Measurements from ENCODE around the gene C20orf204. TPM values are rescaled to one million over a fixed set of nuclear protein-coding genes. Genes with fewer than 3 reads are reported as not detected.

C20orf204 gene, protein sequence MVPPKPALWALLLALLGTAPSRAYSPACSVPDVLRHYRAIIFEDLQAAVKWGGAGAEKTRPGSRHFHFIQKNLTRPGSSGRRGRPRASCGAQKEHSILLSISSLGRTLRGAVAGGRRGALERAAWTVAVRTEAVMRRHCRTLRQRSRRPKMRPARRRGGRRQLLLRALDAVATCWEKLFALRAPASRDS
- total RNA-seq: 1 to 10 TPM in 1 of 4 donors, under 1 TPM in 3; 0.17 to 1.6 (median 0.32) TPM

DNA sequence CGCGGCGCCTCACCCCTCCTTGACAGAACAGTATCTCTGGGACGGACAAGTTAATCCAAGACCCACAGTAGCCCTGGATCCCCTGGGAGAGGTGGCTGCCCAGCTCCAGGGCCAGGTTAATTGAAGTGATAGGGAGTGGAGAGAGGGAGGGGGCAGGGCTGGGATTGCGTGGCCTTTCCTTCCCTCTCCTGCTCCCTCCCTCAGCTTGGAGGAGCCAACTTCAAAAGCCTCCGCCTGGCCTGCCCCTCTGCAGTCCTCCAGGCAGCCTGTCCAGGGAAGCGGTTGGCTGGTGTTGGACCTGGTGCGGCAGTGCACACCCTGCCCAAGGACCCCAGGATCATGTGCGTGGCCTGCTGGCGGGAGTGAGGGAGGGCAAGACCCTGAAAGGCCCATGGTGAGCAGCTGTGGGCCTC, at the start of gene C20orf204:
C20orf204 (plus strand) TSS at position 250 of the 413 bp plus-strand sequence; CDS start at position 392, 142 bp downstream.
- H3K27me3 ChIP-seq: peaks cover 3 to 59% (median 45%) of the 10 kb centered on the region in 4 donors
- no peak for DNase-seq (ENCODE audit: extremely low spot score)
- peaks cover 18 to 49% (median 44%) of the 10 kb centered on the region in 4 donors for H3K36me3 ChIP-seq
- no peak within 1 kb of the TSS for H3K4me3 ChIP-seq
- no peak for TF ChIP-seq POLR2A (IDR thresholded peaks at IDR 0.05; ENCODE audit: low read depth)
- TF ChIP-seq, protein P1, sequence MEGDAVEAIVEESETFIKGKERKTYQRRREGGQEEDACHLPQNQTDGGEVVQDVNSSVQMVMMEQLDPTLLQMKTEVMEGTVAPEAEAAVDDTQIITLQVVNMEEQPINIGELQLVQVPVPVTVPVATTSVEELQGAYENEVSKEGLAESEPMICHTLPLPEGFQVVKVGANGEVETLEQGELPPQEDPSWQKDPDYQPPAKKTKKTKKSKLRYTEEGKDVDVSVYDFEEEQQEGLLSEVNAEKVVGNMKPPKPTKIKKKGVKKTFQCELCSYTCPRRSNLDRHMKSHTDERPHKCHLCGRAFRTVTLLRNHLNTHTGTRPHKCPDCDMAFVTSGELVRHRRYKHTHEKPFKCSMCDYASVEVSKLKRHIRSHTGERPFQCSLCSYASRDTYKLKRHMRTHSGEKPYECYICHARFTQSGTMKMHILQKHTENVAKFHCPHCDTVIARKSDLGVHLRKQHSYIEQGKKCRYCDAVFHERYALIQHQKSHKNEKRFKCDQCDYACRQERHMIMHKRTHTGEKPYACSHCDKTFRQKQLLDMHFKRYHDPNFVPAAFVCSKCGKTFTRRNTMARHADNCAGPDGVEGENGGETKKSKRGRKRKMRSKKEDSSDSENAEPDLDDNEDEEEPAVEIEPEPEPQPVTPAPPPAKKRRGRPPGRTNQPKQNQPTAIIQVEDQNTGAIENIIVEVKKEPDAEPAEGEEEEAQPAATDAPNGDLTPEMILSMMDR (IDR thresholded peaks at IDR 0.05): no peak
- TF ChIP-seq POLR2AphosphoS5 (IDR thresholded peaks at IDR 0.05): no peak
- no peak for TF ChIP-seq EP300 (IDR thresholded peaks at IDR 0.05)
- no peaks in the 10 kb centered on the region for H3K9me3 ChIP-seq
- WGBS: 40% methylated on average over 1 of the region's 10 CpGs
- intact Hi-C loops (cut with DNase I): no loop called here
- peaks cover 25 to 39% (median 36%) of the 10 kb centered on the region in 4 donors for H3K4me1 ChIP-seq
- H3K27ac ChIP-seq (replicated peaks in 1 of 4): no peak within 1 kb of the TSS

DNA sequence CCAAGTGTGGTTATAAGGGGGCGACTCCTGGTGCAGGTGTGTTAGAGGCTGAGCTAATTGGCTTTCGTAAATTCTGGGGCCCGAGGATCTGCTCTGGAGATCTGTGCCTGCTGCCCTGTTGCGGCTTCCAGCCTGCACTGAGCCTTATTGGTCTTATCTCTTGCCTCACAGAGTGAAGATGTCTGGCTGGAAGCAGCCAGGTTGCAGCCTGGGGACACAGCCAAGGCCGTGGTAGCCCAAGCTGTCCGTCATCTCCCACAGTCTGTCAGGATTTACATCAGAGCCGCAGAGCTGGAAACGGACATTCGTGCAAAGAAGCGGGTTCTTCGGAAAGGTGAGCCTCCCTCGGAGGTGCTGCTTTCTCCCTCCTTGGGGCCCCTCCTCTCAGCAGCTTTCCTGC, 35.1 kb upstream of the C20orf204 start:
- 97% methylated on average over 5 of the region's 12 CpGs for WGBS
- no peak for DNase-seq (ENCODE audit: extremely low spot score)
- intact Hi-C loops (cut with DNase I): no loop called here
- H3K36me3 ChIP-seq: peaks cover 76 to 100% (median 98%) of the 10 kb centered on the region in 4 donors
- H3K4me1 ChIP-seq: peaks cover 4 to 19% (median 10%) of the 10 kb centered on the region in 4 donors
- TF ChIP-seq, protein P1 (IDR thresholded peaks at IDR 0.05): no peak
- TF ChIP-seq POLR2AphosphoS5 (IDR thresholded peaks at IDR 0.05): no peak
- TF ChIP-seq EP300 (IDR thresholded peaks at IDR 0.05): no peak
- no peak for TF ChIP-seq POLR2A (IDR thresholded peaks at IDR 0.05; ENCODE audit: low read depth)
- H3K27ac ChIP-seq (replicated peaks in 1 of 4): peak overlapping the region in 2 of 4 donors; percentile 16 to 42
- no peaks in the 10 kb centered on the region for H3K9me3 ChIP-seq
- no peaks in the 10 kb centered on the region for H3K27me3 ChIP-seq
- H3K4me3 ChIP-seq: no peak overlapping the region

DNA sequence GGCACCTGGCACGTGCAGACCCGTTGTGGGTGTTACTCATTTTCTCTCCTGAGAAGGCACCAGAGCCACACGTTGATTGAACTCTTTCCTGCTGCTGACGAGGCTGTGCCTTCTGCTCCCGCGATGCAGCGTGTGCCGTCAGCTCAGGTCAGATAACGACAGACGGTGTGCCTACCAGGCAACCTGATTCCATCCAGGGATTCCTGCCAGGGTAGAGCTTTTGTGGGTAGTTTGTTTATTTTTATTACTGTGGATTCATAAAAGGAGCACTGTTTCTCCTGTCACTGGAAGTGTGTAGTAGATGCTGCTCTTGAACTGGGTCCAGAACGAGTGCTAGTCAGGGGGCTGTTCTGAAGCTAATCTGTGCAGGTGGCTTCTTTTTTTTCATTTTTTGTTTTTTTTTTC, 34.4 kb upstream of the C20orf204 start:
- Histone ChIP-seq H3K4me3 (no peak overlapping the region), H3K9me3 (no peaks in the 10 kb centered on the region), H3K36me3 (peaks cover 69 to 99% (median 98%) of the 10 kb centered on the region in 4 donors), H3K4me1 (peaks cover 4 to 21% (median 10%) of the 10 kb centered on the region in 4 donors), H3K27me3 (no peaks in the 10 kb centered on the region), H3K27ac (replicated peaks in 1 of 4) (peak overlapping the region in 2 of 4 donors; percentile 16 to 42)
- DNase-seq (ENCODE audit: extremely low spot score): no peak
- intact Hi-C loops (cut with DNase I): no loop called here
- WGBS: 43% methylated on average over 11 of the region's 11 CpGs
- no peak for TF ChIP-seq POLR2AphosphoS5 (IDR thresholded peaks at IDR 0.05)
- no peak for TF ChIP-seq POLR2A (IDR thresholded peaks at IDR 0.05; ENCODE audit: low read depth)
- TF ChIP-seq EP300 (IDR thresholded peaks at IDR 0.05): no peak
- TF ChIP-seq, protein P1 (IDR thresholded peaks at IDR 0.05): no peak

DNA sequence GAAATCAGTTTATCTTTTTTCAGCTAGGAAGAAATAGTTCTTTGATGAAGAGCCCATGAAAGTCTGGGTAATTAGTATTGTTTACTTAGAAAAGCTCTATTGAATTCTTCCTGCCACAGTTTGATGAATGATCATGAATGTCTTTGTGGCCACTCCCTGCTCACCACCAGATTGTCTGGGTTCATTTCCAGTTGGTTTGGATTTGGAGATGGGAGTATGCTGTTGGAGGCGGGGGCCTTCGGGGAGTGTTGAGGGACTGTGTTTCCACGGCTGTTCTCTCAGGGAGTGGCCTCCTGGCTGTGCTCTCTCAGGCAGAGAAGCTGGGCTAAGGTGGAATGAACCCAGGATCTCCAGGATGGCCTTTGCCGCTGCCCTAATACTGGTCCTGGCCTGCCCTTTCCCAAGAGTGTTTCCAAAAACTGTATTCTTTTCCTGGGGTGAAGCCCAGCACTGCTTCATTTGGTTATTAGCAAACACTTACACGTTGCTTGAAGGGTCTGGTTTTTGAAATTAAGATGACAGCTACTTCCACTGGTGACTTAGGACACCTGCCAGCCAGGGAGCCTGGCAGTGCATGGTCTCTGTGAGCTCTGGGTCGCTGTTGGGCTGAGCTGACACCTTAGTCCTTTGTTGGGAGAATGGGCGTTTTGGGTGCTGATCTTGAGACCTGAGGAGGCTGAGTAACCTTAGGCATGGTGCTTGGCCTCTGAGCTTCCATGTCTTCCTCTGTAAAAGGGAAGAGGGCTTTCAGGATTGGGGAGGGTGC, 31.8 kb upstream of the C20orf204 start:
- H3K27ac ChIP-seq (replicated peaks in 1 of 4): no peak overlapping the region
- no peaks in the 10 kb centered on the region for H3K9me3 ChIP-seq
- H3K36me3 ChIP-seq: peaks cover 45 to 98% (median 95%) of the 10 kb centered on the region in 4 donors
- no peaks in the 10 kb centered on the region for H3K27me3 ChIP-seq
- TF ChIP-seq POLR2AphosphoS5 (IDR thresholded peaks at IDR 0.05) (no peak), EP300 (IDR thresholded peaks at IDR 0.05) (no peak), POLR2A (IDR thresholded peaks at IDR 0.05; ENCODE audit: low read depth) (no peak)
- TF ChIP-seq, protein P1 (IDR thresholded peaks at IDR 0.05): no peak
- WGBS: 77% methylated on average over 6 of the region's 7 CpGs
- intact Hi-C loops (cut with DNase I): no loop called here
- no peak overlapping the region for H3K4me3 ChIP-seq
- DNase-seq (ENCODE audit: extremely low spot score): no peak
- H3K4me1 ChIP-seq: peaks cover 4 to 26% (median 10%) of the 10 kb centered on the region in 4 donors

Data from esophagus muscularis mucosa (tissue), 4 donors.